DOHH2 (cell line): Measurements from ENCODE around the gene SLC4A2.
"Not testable (repeated sequence)": the region's sequence is repeated elsewhere in the genome, so short reads cannot be mapped to it uniquely, and the experiment has no call there.

Experiments
- H3F3A ChIP-seq: fragments of 200-600 bp; sonication (generic), shearing (Covaris generic); 2 replicates; pipeline ENCODE4 v1.6.0; 2016; ENCODE audit warnings: antibody characterized with exemption, mild to moderate bottlenecking; ENCODE audit not compliant: control insufficient read depth, insufficient read depth
- H3K27ac ChIP-seq: fragments of 200-600 bp; sonication (generic); 2 replicates; pipeline ENCODE4 v1.5.1; 2014; ENCODE audit warnings: low read depth, mild to moderate bottlenecking, low read length, moderate library complexity
- H3K27me3 ChIP-seq: fragments of 200-600 bp; sonication (generic); 2 replicates; pipeline ENCODE4 v1.6.1; 2014; ENCODE audit warnings: mild to moderate bottlenecking, low read length, mixed read lengths; ENCODE audit not compliant: control insufficient read depth
- H3K36me3 ChIP-seq: fragments of 200-600 bp; sonication (generic); 2 replicates; pipeline ENCODE4 v1.6.1; 2014; ENCODE audit warnings: mild to moderate bottlenecking, low read length, moderate library complexity, mixed read lengths; ENCODE audit not compliant: control insufficient read depth
- H3K4me1 ChIP-seq: fragments of 200-600 bp; sonication (generic); 2 replicates; pipeline ENCODE4 v1.6.1; 2014; ENCODE audit warnings: mild to moderate bottlenecking, low read length, mixed read lengths; ENCODE audit not compliant: control insufficient read depth
- H3K4me2 ChIP-seq: fragments of 200-600 bp; sonication (generic); 2 replicates; pipeline ENCODE4 v1.6.0; 2014; ENCODE audit warnings: mild to moderate bottlenecking, low read length, moderate library complexity
- H3K4me3 ChIP-seq: fragments of 200-600 bp; sonication (generic); 2 replicates; pipeline ENCODE4 v1.5.1; 2014; ENCODE audit warnings: mild to moderate bottlenecking, low read length, mixed read lengths
- H3K79me2 ChIP-seq: fragments of 200-600 bp; sonication (generic); 2 replicates; pipeline ENCODE4 v1.6.1; 2014; ENCODE audit warnings: mild to moderate bottlenecking, low read length, mixed read lengths; ENCODE audit not compliant: control insufficient read depth
- H3K9me2 ChIP-seq: fragments of 200-600 bp; sonication (generic); replicated peaks from 2 replicates; pipeline ENCODE4 v1.6.1; 2014; ENCODE audit warnings: mild to moderate bottlenecking, low read length, mixed read lengths; ENCODE audit not compliant: control insufficient read depth
- H3K9me3 ChIP-seq: fragments of 200-600 bp; sonication (generic); 2 replicates; pipeline ENCODE4 v1.6.1; 2014; ENCODE audit warnings: antibody characterized with exemption, low read length, mixed read lengths; ENCODE audit not compliant: control insufficient read depth, insufficient read depth
- H4K20me1 ChIP-seq: fragments of 200-600 bp; sonication (generic); 2 replicates; pipeline ENCODE4 v1.6.0; 2014; ENCODE audit warnings: low read depth, mild to moderate bottlenecking, antibody characterized with exemption, low read length, moderate library complexity; ENCODE audit not compliant: control insufficient read depth, insufficient read depth
- EZH2phosphoT487 ChIP-seq: fragments of 200-600 bp; sonication (generic); IDR thresholded peaks from 2 replicates; pipeline ENCODE4 v1.6.1; 2017; ENCODE audit warnings: borderline replicate concordance, mild to moderate bottlenecking, antibody characterized with exemption, low read length, moderate library complexity, mixed read lengths
- TF ChIP-seq, protein P1 (sequence below): fragments of 200-600 bp; sonication (generic); IDR thresholded peaks from one replicate; pipeline ENCODE4 v1.5.1; 2014; ENCODE audit warnings: antibody characterized with exemption, mild to moderate bottlenecking, low read depth, low read length; ENCODE audit not compliant: poor library complexity, severe bottlenecking

The SLC4A2 gene

DNA sequence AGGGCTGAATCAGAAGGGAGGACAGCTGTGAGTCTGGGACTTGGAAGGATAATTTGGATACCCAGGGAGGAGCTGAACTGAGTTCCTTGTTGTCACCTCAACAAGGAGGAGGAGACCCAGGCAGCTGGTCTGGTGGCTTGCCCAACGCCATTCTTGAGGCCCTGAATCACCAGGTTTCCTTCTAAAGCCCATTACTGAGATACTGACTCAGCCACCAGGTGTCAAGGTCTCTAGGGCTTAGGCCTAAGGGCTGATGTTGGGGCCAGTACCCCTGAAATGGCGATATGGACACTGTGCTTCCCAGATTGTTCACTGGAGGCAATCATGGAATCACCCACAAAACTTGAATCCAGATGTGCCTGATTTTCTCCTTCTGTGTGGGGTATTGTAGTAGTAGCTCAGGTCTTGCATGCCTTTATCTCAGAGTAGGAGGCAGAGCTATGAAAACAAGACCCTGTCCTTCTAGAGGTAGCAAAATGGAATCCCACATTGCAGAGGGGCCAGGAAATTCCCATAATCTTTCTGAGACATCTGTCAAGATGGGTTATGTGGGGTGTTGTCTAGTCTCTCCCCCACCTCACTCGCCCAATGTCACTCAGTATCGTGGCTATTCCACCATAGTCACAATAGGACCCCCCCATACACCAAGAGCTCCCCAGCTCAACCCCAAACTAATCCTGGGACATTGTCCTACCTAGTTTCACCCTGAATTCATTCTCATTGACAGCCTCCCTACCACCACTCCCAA, 33.3 kb upstream of the SLC4A2 start:
- no peak overlapping the region for H3K27ac ChIP-seq
- H3K27me3 ChIP-seq = peaks cover 5% of the 10 kb centered on the region
- peaks cover 21% of the 10 kb centered on the region for H3K4me1 ChIP-seq
- peaks cover 2% of the 10 kb centered on the region; the same call in 1 of the 2 replicates for H3K36me3 ChIP-seq
- no peaks in the 10 kb centered on the region for H3K9me2 ChIP-seq
- no peak for TF ChIP-seq EZH2phosphoT487
- TF ChIP-seq, protein P1, sequence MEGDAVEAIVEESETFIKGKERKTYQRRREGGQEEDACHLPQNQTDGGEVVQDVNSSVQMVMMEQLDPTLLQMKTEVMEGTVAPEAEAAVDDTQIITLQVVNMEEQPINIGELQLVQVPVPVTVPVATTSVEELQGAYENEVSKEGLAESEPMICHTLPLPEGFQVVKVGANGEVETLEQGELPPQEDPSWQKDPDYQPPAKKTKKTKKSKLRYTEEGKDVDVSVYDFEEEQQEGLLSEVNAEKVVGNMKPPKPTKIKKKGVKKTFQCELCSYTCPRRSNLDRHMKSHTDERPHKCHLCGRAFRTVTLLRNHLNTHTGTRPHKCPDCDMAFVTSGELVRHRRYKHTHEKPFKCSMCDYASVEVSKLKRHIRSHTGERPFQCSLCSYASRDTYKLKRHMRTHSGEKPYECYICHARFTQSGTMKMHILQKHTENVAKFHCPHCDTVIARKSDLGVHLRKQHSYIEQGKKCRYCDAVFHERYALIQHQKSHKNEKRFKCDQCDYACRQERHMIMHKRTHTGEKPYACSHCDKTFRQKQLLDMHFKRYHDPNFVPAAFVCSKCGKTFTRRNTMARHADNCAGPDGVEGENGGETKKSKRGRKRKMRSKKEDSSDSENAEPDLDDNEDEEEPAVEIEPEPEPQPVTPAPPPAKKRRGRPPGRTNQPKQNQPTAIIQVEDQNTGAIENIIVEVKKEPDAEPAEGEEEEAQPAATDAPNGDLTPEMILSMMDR = no peak
- no peaks in the 10 kb centered on the region for H3F3A ChIP-seq
- H4K20me1 ChIP-seq = no peaks in the 10 kb centered on the region
- peaks cover 18% of the 10 kb centered on the region for H3K79me2 ChIP-seq
- no peaks in the 10 kb centered on the region for H3K9me3 ChIP-seq
- no peak overlapping the region for H3K4me2 ChIP-seq
- no peak overlapping the region for H3K4me3 ChIP-seq

DNA sequence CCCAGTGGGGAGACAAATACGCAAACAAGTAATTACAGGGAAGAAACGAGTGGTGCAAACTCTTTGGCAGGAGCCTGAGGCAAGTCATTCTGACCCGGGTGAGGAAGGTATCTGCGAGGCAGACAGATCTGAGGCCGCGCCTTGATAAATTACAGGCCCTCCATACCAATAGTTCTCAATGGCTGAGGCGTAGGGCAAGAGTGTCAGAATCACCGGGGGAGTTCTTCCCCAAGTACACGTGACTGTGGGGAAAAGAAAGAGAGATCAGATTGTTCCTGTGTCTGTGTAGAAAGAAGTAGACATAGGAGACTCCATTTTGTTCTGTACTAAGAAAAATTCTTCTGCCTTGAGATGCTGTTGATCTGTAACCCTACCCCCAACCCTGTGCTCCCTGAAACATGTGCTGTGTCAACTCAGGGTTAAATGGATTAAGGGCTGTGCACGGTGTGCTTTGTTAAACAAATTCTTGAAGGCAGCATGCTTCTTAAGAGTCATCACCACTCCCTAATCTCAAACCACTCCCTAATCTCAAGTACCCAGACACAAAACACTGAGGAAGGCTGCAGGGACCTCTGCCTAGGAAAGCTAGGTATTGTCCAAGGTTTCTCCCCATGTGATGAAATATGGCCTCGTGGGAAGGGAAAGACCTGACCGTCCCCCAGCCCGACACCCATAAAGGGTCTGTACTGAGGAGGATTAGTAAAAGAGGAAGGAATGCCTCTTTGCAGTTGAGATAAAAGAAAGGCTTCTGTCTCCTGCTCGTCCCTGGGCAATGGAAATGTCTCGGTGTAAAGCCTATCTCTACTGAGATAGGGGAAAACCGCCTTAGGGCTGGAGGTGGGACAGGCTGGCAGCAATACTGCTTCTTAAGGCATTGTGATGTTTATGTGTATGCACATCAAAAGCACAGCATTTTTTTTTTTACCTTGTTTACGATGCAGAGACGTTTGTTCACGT, 32.3 kb upstream of the SLC4A2 start:
- H3K4me2 ChIP-seq = peak overlapping the region; percentile 84
- H3K4me3 ChIP-seq = peak overlapping the region; percentile 97

DNA sequence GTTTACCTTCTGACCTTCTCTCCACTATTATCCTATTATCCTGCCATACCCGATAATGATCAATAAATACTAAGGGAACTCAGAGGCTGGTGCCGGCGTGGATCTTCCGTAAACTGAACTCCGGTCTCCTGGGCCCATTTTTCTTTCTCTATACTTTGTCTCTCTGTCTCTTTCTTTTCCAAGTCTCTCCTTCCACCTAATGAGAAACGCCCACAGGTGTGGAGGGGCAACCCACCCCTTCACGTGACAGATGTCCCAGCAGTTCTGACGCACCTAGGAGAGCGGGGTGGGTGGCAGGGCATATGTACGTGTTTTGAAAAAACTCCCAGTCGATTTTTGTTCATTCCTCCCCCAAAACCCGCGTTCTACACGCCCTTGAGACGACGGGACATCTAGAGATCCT, 31.7 kb upstream of the SLC4A2 start:
- Histone ChIP-seq H3K4me2 (peak overlapping the region; percentile 84), H3K79me2 (peaks cover 18% of the 10 kb centered on the region), H3K4me3 (peak overlapping the region; percentile 97), H3K4me1 (peaks cover 21% of the 10 kb centered on the region)
- not testable (repeated sequence) for H3K9me3 ChIP-seq, H3K27ac ChIP-seq, H3K36me3 ChIP-seq, H3K27me3 ChIP-seq, H3F3A ChIP-seq, H4K20me1 ChIP-seq, H3K9me2 ChIP-seq

More for the DNA sequence above, 32.3 kb upstream of the SLC4A2 start:
- Histone ChIP-seq H3K4me1 (peaks cover 21% of the 10 kb centered on the region), H3K79me2 (peaks cover 18% of the 10 kb centered on the region)
- not testable (repeated sequence) for H3K27ac ChIP-seq, H3F3A ChIP-seq, H3K36me3 ChIP-seq, H4K20me1 ChIP-seq, H3K9me3 ChIP-seq, H3K27me3 ChIP-seq, H3K9me2 ChIP-seq

DNA sequence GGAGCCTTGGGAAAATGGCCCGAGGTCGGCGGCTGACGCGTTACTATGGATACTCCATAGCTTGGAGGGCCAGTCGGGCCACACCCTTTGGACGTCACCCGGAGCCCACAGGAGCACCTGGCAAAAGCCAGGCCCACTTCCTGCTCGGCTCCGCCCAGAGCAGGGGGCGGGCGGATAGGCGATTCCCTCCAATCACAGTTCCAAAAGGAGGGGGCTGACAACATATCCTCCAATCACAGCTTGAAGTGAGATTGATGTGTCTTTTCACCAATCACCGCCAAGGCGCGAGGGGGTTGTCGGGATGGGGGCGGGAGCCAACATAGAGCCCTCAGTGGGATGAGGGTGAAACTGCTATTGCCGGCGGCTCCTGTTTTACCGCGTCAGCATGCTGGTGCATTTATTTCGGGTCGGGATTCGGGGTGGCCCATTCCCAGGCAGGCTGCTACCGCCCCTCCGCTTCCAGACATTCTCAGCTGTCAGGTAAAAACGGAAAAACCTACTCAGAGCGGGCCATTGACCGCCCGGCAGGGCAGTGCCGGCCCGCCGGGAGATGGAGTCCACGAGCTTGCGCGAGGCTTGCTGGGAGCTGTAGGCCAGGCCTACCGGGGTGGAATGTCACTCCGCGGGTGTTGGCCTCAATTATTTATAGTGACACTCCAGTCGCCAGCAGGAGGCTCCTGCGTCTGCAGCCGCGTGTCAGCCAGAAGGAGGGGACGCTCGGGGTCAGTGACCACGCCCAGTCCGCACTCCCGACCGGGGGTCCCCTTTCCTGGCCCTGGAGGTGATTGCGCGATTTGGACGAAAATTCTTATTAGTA, 31.1 kb upstream of the SLC4A2 start, which contains the start of gene ABCB8:
Gene ABCB8 (plus strand): TSS at position 320 of the 817 bp plus-strand sequence. CDS start 66 bp downstream, at position 386.
- TF ChIP-seq EZH2phosphoT487 = no peak
- TF ChIP-seq, protein P1 = peak; percentile 61
- H3K4me2 ChIP-seq = peak within 1 kb of the TSS; percentile 84
- H3K4me1 ChIP-seq = peaks cover 21% of the 10 kb centered on the region
- H3K27me3 ChIP-seq = no peaks in the 10 kb centered on the region
- peaks cover 18% of the 10 kb centered on the region for H3K79me2 ChIP-seq
- H3K27ac ChIP-seq = peak within 1 kb of the TSS; percentile 38
- no peaks in the 10 kb centered on the region for H3F3A ChIP-seq
- H4K20me1 ChIP-seq = no peaks in the 10 kb centered on the region
- no peaks in the 10 kb centered on the region for H3K9me2 ChIP-seq
- H3K9me3 ChIP-seq = no peaks in the 10 kb centered on the region
- H3K36me3 ChIP-seq = peaks cover 6% of the 10 kb centered on the region
- peak within 1 kb of the TSS; percentile 97 for H3K4me3 ChIP-seq
